Endodermal cell (in vitro differentiated cells): ENCODE results near the gene PVALB. TPM values are rescaled to one million over a fixed set of nuclear protein-coding genes. Genes with fewer than 3 reads are reported as not detected.

Source experiments
- DNase-seq: peaks from one replicate; pipeline ENCODE4 v3.0.0-alpha.2; 2017
- H3K27ac ChIP-seq: 2 replicates; pipeline ENCODE4 v1.5.1; 2013; ENCODE audit warnings: mild to moderate bottlenecking, low read depth, low read length, moderate library complexity
- H3K27me3 ChIP-seq: 2 replicates; pipeline ENCODE4 v1.6.1; 2013; ENCODE audit warnings: mild to moderate bottlenecking, low read length, moderate library complexity; ENCODE audit not compliant: insufficient read depth, control insufficient read depth, poor library complexity, severe bottlenecking
- H3K36me3 ChIP-seq: 2 replicates; pipeline ENCODE4 v1.7.0; 2013; ENCODE audit warnings: mild to moderate bottlenecking, low read length, moderate library complexity; ENCODE audit not compliant: control insufficient read depth, insufficient read depth
- H3K4me1 ChIP-seq: one replicate; pipeline ENCODE4 v1.7.0; 2013; ENCODE audit warnings: low read length; ENCODE audit not compliant: control insufficient read depth, insufficient read depth
- H3K4me3 ChIP-seq: 2 replicates; pipeline ENCODE4 v1.5.1; 2013; ENCODE audit warnings: mild to moderate bottlenecking, low read length, moderate library complexity
- H3K9ac ChIP-seq: 2 replicates; pipeline ENCODE4 v1.6.1; 2013; ENCODE audit warnings: mild to moderate bottlenecking, low read length, moderate library complexity; ENCODE audit not compliant: poor library complexity, severe bottlenecking; ENCODE audit errors: extremely low read depth
- H3K9me3 ChIP-seq: 2 replicates; pipeline ENCODE4 v1.6.1; 2013; ENCODE audit warnings: mild to moderate bottlenecking, low read length, moderate library complexity; ENCODE audit not compliant: control insufficient read depth
- H3K27ac Mint-ChIP-seq: 2 replicates; pipeline ENCODE4 v1.8.0; 2020; ENCODE audit warnings: mixed read lengths
- H3K27me3 Mint-ChIP-seq: 2 replicates; pipeline ENCODE4 v1.8.0; 2021; ENCODE audit warnings: mild to moderate bottlenecking, mixed read lengths; ENCODE audit not compliant: insufficient read depth
- H3K36me3 Mint-ChIP-seq: 2 replicates; pipeline ENCODE4 v1.8.0; 2020; ENCODE audit warnings: low read depth, mixed read lengths
- H3K4me1 Mint-ChIP-seq: 2 replicates; pipeline ENCODE4 v1.8.0; 2020; ENCODE audit warnings: mixed read lengths
- H3K4me3 Mint-ChIP-seq: 2 replicates; pipeline ENCODE4 v1.8.0; 2020; ENCODE audit warnings: mild to moderate bottlenecking, moderate library complexity, mixed read lengths
- H3K9me3 Mint-ChIP-seq: 2 replicates; pipeline ENCODE4 v1.8.0; 2020; ENCODE audit warnings: mild to moderate bottlenecking, mixed read lengths
- WGBS, 2 experiments: methylation state at CpG; one replicate each; pipeline versions ENCODE4 v1.1.5 to v1.1.7; 2013; ENCODE audit warnings: missing lambda C conversion rate in 2 of 2, mixed read lengths in 1 of 2; ENCODE audit not compliant: insufficient coverage in 1 of 2, insufficient read length in 1 of 2; 5-methylcytosine and 5-hydroxymethylcytosine counted together
- total RNA-seq, 2 donors: library from RNA; stranded (reverse); fragmentation: NEBNext Ultra II Directional in 1 of 2; extraction: Animal tissue kit (Norgen Biotek cat#: 25700) in 1 of 2; gene quantifications; 2 replicates in 1 of 2; 3 replicates in 1 of 2; pipeline ENCODE4 v1.2.1, GENCODE V29; 2021
- TF ChIP-seq, protein P1 (sequence below): fragments of 200-600 bp; sonication (generic); conservative IDR thresholded peaks from 2 replicates; pipeline ENCODE4 v1.5.0; 2021; ENCODE audit warnings: antibody characterized with exemption, mild to moderate bottlenecking

PVALB gene
- total RNA-seq, 2 donors from 2014 or later: not detected

DNA sequence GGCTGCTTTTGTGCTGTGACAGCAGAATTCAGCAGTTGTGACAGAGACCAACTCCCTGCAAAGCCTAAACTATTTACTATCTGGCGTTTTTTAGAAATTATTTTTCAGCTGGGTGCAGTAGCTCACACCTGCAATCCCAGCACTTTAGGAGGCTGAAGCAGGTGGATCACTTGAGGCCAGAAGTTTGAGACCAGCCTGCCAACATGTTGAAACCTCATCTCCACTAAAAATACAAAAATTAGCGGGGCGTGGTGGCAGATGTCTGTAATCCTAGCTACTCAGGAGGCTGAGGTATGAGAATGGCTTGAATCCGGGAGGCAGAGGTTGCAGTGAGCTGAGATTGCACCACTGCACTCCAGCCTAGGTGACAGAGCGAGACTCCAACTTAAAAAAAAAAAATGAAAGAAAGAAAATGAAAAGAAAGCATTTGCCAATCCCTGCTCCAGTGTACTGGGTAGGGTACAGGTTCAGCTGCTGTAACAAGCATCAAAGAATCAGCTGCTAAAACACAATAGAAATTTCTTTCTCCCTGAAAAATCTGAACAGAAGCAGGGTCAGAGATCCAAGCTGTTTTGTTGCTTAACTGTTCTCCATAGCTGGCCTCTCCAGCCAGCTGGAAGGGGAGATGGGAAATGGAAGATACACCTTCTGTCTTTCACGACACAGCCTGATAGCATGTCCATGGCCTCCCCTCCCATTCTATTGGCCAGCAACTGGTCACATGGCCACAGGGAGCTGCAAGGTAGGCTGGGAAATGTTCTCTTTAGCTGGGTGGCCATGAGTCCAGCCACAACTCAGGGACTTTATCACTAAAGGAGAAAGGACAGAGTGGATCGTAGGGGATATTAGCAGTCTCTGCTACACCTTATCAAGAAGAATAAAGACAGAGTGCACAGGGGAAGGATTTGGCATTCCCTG lies 35.5 kb upstream of the PVALB start:
- peaks cover 6% of the 10 kb centered on the region for H3K9me3 Mint-ChIP-seq
- 93 to 95% methylated on average over 3 to 7 of the region's 7 CpGs for WGBS, 2 experiments
- H3K4me1 ChIP-seq: no peaks in the 10 kb centered on the region
- H3K4me3 ChIP-seq: no peak overlapping the region
- no peaks in the 10 kb centered on the region for H3K36me3 ChIP-seq
- H3K27me3 Mint-ChIP-seq: peaks cover 32% of the 10 kb centered on the region
- no peaks in the 10 kb centered on the region for H3K36me3 Mint-ChIP-seq
- H3K27me3 ChIP-seq: peaks cover 9% of the 10 kb centered on the region
- TF ChIP-seq, protein P1, sequence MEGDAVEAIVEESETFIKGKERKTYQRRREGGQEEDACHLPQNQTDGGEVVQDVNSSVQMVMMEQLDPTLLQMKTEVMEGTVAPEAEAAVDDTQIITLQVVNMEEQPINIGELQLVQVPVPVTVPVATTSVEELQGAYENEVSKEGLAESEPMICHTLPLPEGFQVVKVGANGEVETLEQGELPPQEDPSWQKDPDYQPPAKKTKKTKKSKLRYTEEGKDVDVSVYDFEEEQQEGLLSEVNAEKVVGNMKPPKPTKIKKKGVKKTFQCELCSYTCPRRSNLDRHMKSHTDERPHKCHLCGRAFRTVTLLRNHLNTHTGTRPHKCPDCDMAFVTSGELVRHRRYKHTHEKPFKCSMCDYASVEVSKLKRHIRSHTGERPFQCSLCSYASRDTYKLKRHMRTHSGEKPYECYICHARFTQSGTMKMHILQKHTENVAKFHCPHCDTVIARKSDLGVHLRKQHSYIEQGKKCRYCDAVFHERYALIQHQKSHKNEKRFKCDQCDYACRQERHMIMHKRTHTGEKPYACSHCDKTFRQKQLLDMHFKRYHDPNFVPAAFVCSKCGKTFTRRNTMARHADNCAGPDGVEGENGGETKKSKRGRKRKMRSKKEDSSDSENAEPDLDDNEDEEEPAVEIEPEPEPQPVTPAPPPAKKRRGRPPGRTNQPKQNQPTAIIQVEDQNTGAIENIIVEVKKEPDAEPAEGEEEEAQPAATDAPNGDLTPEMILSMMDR: no peak
- H3K9me3 ChIP-seq: no peaks in the 10 kb centered on the region
- no peak overlapping the region for H3K4me3 Mint-ChIP-seq
- no peak overlapping the region for H3K9ac ChIP-seq
- H3K4me1 Mint-ChIP-seq: peaks cover 7% of the 10 kb centered on the region
- H3K27ac ChIP-seq: no peak overlapping the region
- no peak for DNase-seq
- no peak overlapping the region for H3K27ac Mint-ChIP-seq

DNA sequence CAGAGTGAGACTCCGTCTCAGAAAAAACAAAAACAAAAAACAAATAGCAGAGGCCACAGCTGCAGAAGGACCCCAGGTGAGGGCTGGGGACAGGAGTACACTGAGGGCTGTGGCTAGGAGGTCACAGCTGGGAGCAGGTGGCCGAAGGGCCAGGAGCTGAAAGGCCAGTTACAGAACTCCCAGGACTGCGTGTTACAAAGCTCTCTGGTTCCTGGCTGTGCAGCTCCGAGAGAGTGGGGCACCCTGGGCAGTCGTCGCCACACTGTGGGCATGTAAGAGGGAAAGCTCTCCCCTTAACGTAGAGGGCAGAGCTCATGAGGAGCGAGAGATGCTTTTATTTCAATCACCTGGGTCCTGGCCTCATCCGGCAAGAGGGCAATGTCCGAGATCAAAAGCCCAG lies 33.8 kb upstream of the PVALB start:
- Histone ChIP-seq H3K4me1 (no peaks in the 10 kb centered on the region), H3K27me3 (no peaks in the 10 kb centered on the region), H3K36me3 (no peaks in the 10 kb centered on the region), H3K4me3 (no peak overlapping the region), H3K9me3 (no peaks in the 10 kb centered on the region), H3K9ac (no peak overlapping the region), H3K27ac (no peak overlapping the region)
- no peak overlapping the region for H3K4me3 Mint-ChIP-seq
- DNase-seq: no peak
- no peak overlapping the region for H3K27ac Mint-ChIP-seq
- peaks cover 6% of the 10 kb centered on the region for H3K9me3 Mint-ChIP-seq
- H3K27me3 Mint-ChIP-seq: peaks cover 27% of the 10 kb centered on the region
- TF ChIP-seq, protein P1: no peak
- H3K4me1 Mint-ChIP-seq: peaks cover 2% of the 10 kb centered on the region
- H3K36me3 Mint-ChIP-seq: no peaks in the 10 kb centered on the region
- WGBS, 2 experiments: 87% methylated on average over 7 to 10 of the region's 10 CpGs

DNA sequence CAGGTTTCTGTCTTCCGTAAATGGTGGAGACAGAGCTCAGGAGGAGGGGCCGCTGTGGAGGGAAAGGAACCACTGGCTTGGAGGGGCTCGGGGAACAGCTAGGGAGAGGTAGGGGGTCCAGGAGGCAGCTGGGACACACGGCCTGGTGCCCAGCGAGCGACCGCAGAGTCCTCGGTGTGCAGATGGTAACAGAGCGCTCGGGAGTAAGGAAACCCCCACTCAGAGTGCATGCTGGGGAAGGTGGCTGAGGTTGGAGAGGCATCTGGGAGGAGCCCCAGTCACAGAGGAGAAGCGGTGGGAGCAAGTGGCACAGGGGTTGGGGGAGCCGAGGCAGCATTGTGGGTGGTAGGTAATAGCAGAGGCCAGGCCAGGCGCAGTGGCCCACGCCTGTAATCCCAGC lies 33.2 kb upstream of the PVALB start:
- H3K36me3 ChIP-seq: no peaks in the 10 kb centered on the region
- H3K4me3 Mint-ChIP-seq: no peak overlapping the region
- 92 to 95% methylated on average over 6 to 13 of the region's 14 CpGs for WGBS, 2 experiments
- DNase-seq: no peak
- no peaks in the 10 kb centered on the region for H3K4me1 ChIP-seq
- no peak overlapping the region for H3K9ac ChIP-seq
- H3K27me3 Mint-ChIP-seq: peaks cover 27% of the 10 kb centered on the region
- H3K27ac Mint-ChIP-seq: no peak overlapping the region
- no peaks in the 10 kb centered on the region for H3K27me3 ChIP-seq
- H3K27ac ChIP-seq: no peak overlapping the region
- H3K4me3 ChIP-seq: no peak overlapping the region
- TF ChIP-seq, protein P1: no peak
- peaks cover 6% of the 10 kb centered on the region for H3K9me3 Mint-ChIP-seq
- H3K36me3 Mint-ChIP-seq: no peaks in the 10 kb centered on the region
- no peaks in the 10 kb centered on the region for H3K9me3 ChIP-seq
- H3K4me1 Mint-ChIP-seq: no peaks in the 10 kb centered on the region
